NCI-H526 treated with DMSO at 0.1 percent for 48 hours (cell line): ENCODE data around the gene LMTK3.

Source experiments
- DNase-seq: peaks from one replicate; lab custom pipeline; 2025; lab: John Stamatoyannopoulos, UW

The LMTK3 gene

GRCh38 chr19:48511800-48512503, at the start of gene LMTK3:
Gene LMTK3 (minus strand): TSS chr19:48511835. CDS start chr19:48511576, 259 bp downstream.
- DNase-seq, result no peak

GRCh38 chr19:48561412-48561811, 49.8 kb upstream of the LMTK3 start:
- DNase-seq, result no peak

GRCh38 chr19:48560095-48560530, 48.5 kb upstream of the LMTK3 start:
- DNase-seq, result no peak

- no peak for DNase-seq
Observed at GRCh38 chr19:48558018-48558684, 46.5 kb upstream of the LMTK3 start.

- DNase-seq, result no peak
Observed at GRCh38 chr19:48556825-48557224, 45.2 kb upstream of the LMTK3 start.

GRCh38 chr19:48556163-48556562, 44.5 kb upstream of the LMTK3 start:
- DNase-seq, result no peak

GRCh38 chr19:48554385-48555091, 42.9 kb upstream of the LMTK3 start:
- DNase-seq, result no peak

- no peak for DNase-seq
Observed at GRCh38 chr19:48553676-48554384, 42.2 kb upstream of the LMTK3 start.

GRCh38 chr19:48552406-48553322, 41.0 kb upstream of the LMTK3 start:
- no peak for DNase-seq

- peak; percentile 58 for DNase-seq
Observed at GRCh38 chr19:48551437-48552302, 40.0 kb upstream of the LMTK3 start, which contains the start of gene SULT2B1. Gene SULT2B1 (plus strand): TSS chr19:48552172. CDS start chr19:48552253, 81 bp downstream.

- no peak for DNase-seq
Observed at GRCh38 chr19:48549380-48549779, 37.7 kb upstream of the LMTK3 start.

- DNase-seq, result no peak
Observed at GRCh38 chr19:48548253-48548911, 36.7 kb upstream of the LMTK3 start.

- DNase-seq, result no peak
Observed at GRCh38 chr19:48547722-48548121, 36.1 kb upstream of the LMTK3 start.

GRCh38 chr19:48544856-48545750, 33.5 kb upstream of the LMTK3 start:
- DNase-seq, result no peak

- no peak for DNase-seq
Observed at GRCh38 chr19:48543121-48543710, 31.6 kb upstream of the LMTK3 start.

- DNase-seq, result no peak
Observed at GRCh38 chr19:48541813-48542212, 30.2 kb upstream of the LMTK3 start.

GRCh38 chr19:48540110-48540509, 28.5 kb upstream of the LMTK3 start:
- no peak for DNase-seq

GRCh38 chr19:48539503-48540096, 28.0 kb upstream of the LMTK3 start:
- DNase-seq, result no peak
